ENCODE measurements around the gene MDP1.

MDP1 gene

DNA sequence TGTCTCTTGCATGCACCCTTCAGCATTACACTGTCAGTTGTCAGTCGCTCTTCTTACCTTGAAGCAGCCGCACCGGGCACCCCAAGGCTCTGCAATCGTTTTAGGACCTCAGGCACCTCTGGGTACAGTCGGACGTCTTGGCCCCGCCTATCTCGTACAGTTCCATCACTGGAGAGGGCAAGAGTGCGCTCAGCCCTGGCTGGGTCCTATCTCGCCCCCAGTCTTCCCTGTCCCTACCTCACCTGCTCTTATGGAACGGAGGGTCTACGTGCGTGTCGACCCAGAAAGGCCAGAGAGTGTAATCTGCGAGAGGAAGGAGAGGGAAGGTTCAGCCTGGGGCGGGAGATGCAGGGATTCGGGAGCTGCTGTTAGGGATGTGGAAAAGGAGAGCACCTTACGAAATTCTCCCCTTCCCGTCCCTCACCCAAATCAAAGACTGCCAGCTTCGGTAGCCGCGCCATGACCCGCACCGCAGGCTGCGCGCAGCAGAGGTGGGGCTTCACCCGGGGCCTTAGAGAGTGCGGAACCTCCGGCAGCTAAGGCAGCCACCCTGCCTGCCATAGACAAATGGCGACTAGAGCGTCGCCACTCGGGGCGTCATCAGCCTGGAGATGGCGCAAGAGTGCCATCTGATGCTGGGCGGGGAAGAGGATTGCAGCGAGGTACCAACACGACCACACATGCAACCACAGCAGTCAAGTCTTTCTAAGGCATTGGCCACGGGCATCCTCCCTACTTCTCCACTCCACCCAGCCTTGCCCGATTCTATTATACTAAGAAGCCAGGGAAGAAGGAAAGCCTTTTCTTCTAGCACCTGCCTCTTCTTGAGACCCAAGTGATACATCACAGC is at the start of gene MDP1:
MDP1 (minus strand) TSS at position 572 of the 850 bp plus-strand sequence; CDS start at position 461, 111 bp downstream.
- peak; percentile 65 for DNase-seq (ENCODE audit: low read depth, low spot score)

DNA sequence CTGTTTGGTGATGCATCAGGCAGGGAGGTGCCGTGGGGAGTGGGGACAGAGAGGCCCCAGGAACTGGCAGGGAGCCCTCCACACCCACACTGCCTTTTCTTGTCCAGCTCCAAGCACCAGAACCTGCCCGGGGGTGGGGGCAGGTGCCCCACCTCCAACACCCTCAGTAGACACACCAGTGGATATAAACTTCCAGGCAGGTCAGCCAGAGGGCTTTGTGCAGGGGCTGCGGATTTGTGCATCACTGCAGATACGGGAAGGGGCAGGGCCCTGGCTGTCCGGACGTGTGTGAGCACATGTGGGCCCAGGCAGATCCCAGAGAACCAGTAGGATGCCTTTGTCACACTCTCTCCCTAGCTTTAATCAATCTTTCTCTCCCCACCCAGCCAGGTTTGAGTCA is 48.4 kb upstream of the MDP1 start:
- DNase-seq (ENCODE audit: low read depth, low spot score), result no peak

DNA sequence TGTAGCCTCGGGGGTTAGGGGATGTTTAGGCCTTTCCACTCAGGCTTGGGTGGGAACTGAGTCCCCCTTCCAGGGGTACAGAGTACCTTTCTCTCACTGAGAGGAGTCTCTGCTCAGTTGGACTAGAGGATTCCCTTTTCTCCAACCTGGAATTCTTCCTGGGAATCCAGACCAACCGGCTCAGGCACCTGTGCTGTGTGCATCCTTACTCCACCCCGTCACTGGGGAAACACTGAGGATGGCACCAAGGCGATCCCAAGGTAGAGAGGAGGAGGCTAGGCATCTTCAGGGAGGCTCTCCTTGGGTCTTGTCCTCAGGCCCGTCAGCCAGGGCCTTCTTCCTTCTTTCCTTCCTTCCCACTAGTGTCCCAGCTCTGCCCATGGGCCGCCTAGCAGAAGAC is 48.0 kb upstream of the MDP1 start:
- no peak for DNase-seq (ENCODE audit: low read depth, low spot score)

DNA sequence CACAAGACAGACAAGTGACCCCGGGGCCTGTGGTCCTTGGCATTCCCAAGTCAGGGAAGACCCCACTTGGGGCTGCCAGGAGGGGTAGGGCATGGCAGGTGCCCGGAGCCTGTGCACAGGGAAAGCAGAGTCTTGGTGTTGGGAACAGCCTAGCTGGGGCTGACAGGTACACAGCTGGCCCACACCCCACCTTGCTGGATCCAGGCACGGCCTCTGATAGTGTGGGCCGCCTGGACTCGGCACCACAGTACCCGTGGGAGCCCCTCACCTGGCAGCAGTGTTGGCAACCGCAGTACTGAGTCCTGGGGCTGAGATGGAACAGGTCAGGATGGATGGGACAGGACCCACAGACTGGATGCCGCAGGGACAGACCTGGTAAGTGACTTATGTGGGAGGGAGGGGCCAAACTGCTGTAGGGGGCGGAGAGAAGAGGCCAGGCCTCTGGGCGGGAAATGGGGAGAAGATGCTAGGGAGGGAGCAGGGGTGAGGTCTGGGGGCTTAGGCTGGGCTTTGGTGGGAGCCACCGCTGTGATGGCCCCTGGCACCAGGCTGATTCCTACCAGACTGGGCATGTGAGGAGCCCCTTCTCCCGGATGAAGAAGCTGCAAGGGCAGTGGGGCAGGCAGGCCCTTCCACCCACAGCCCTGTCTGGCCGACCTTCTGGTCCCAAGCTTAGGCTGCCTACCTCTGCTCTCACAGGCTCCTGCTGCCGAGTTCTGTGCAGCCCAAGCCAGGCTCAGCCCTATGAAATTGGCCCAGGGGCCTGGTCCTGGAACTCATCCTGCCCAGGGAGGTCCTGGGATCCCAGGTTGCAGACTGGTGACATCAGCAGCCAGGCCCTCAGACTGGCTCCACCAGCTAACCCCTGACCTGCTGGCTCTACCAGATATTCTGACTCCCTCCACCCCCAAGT is 47.2 kb upstream of the MDP1 start, which contains the start of gene TGM1:
TGM1 (minus strand) TSS at position 357 of the 913 bp plus-strand sequence. CDS start 825 bp downstream, outside the sequence.
- DNase-seq (ENCODE audit: low read depth, low spot score), result no peak

DNA sequence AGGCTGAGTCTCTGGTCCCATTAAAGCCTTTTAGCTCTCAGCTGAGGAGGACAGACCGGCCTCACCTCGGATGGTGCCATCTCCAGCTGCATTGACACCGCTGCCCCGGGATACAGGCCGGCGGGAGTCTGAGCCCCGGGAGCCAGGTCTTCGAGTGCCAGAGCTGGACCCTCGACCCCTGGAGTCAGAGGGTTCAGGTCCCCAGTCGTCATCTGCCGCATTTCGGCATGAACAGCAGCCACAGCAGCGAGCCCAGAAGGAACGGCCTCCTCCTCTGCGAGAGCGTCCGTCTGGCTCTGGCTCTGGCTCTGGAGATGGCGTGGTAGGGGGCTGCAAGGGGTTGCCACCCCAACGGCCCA is 46.1 kb upstream of the MDP1 start:
- no peak for DNase-seq (ENCODE audit: low read depth, low spot score)

DNA sequence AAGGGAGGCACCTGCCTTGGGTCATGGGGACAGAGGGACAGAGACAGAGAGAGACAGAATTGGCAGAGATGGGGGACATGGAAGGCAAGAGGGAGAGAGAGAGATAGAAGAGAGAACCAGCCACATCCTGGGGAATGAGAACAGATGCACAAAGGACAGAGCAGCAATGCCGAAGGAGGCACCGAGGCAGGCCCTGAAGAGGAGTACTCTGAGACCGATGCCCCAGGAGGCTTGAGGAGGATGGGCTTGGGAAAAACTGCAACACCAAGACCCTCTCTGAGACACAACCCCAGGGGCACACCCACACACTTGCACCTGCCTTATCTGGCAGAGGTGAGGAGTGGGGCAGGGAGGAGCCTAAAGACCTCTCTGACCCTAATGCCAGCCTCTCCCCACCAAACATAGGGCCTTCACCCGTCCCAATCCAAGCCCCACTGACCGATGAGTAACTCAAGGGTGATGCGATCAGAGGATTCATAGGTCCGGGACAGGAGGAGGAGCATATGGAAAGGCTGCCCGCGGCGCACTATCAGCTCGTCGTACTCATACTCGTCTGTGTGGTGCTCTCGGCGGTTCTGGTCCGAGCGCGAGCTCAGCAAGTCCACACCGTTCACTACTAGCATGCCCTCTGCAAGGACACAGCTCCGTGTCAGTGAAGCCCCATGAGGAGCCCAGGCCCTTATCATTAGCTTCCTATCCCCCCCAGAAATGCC is 45.5 kb upstream of the MDP1 start:
- no peak for DNase-seq (ENCODE audit: low read depth, low spot score)

DNA sequence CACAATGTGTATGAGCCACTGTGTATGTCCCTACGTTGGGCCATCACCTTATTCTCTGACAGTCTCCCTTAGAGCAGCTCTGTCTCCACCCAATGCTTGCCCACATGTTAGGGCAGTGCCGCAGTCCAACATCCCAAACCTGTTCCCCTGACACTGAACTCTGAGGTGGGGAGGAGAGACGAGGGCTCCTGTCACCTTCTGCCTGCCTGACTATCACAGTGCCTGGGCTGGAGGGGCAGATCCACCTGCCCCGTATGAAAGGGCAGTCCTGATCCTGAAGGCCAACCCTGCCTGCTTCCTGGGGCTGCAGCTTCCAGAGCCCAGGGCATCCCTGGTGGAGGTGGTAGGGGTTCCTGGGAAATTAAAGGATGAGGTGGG is 44.9 kb upstream of the MDP1 start:
- DNase-seq (ENCODE audit: low read depth, low spot score), result no peak

DNA sequence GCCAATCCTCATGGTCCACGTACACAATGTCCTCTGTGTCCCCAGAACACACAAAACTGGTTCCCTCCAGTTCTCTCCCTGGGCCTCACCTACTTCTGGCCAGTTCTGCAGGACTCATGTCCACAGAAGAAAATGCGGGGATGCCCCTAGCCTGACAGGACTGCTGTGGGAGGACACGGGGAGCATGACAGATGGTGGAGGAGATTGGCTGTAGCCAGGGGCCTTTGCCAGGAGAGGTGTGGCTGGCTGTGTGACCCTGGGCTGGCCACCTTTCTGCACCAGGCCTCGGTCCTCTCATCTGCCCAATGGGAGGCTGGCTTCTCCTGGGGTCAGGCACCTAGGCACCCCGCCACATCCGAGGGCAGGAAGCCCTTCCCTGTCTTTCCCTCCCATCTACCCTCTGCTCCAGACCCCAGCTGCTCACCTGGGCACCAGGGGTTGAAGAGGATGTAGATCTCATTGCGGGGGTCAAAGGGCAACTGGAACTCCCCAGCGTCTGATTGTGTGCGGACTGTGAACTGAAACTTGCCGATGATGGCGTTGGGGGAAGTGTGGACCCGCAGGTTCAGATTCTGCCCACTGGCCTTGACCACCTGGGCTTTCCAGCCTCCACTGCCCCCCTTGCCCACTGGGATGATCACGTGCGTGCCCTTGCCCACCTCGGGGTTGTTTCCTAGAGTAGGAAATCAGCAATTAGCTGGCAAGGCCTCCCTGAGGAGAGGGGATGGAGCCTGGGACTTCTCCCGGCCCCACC is 44.3 kb upstream of the MDP1 start:
- no peak for DNase-seq (ENCODE audit: low read depth, low spot score)

DNA sequence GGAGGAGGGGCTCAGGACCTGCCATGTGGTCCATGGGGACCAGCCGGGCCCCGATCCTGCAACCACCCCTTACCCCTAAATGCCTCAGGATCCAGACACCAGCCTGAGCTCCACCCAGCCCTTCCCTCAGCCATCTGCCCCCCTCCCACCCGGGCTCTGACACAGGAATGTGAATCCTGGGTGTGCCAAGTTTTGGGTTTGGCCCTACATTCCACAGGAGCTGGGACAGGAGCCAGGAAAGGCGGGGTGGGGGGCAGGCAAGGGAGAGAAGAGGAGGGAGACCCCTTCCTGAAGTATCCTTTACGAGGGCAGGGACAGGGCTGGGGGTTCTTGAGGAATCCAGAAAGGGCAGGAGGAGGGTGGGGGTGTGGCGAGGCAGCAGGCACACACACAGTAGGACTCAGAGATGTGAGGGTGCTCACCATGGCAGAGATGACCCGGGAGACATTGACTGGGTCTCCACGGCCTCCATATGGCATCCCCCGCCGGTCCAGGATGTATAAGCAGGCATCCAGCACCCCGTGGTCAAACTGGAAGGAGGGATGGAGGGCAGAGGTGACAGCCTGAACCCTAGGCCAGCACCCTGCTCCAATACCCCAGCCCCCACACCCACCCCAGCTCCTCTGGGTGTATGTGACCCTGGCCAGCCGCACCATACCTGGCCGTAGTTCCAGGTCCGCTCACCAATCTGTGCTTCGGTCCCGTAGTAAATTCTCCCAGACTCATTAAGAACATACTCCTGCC is 43.6 kb upstream of the MDP1 start:
- DNase-seq (ENCODE audit: low read depth, low spot score), result no peak

DNA sequence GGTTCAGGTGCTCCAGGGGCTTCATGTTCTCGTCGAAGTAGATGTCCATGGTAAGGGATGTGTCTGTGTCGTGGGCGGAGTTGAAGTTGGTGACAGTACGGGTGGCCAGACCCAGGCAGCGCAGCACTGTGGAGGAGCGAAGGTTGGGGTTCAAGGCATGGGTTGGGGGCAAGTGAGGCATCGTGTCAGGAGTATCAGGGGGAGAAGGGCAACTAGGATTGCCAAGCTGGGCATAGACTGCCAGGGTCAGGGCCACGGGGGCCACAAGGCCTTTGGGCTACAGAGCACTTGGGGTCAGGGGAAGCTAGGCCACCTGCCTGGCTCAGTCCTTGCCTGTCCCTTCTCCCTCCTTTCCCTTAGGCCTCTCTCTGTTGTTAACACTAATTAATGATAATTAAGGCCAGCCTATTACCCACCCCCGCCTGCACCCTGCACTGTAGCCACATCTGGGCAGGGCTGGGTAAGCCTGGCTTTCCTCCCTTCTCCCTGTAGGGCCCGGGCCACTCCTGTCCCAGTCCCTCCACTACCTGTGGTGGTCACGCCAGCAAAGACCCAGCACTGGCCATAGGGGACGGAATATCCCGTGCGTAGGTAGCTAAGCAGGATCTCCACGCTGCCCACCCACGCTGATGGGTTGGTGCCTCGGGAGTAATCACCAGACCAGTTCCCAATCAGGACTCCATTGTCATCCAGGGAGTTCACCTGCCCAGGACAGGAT is 42.8 kb upstream of the MDP1 start:
- DNase-seq (ENCODE audit: low read depth, low spot score), result no peak

DNA sequence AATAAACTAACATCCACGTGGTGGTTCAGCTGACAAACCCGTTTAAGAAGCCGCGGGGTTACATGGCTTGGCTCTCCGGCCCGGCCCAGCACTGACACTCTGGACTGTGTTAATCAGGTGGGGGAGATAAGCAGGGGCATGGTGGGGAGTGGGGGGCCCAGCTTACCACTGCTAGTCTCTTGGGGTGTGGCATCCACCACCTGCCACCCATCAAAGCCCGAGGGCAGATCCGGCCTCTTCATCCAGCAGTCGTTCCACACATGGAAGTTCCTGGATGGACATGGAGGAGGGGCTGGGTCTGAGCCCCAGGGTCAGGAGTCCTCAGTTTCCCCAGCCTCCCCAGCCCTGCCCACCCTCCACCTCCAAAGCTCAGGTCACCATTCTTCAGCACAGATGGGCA is 42.3 kb upstream of the MDP1 start:
- DNase-seq (ENCODE audit: low read depth, low spot score), result no peak

DNA sequence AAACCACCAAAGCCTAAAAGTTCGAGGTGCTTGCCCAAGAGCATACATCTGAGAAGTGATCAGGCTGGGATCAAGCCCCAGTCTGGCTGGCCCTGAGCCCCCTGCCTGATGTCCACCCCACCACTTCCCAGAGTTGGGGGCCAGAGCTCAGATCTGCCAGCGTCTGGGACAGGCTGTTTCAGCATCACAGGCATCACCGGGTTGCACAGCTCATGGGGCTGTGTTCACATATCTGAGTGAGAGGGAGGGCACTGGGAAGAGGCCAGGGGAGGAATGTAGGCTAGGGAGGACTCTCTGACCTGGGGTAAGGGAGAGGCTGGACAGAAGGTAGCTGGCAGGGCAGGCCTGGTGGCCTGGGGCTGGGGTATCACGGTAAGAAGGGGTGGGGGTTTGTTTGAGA is 41.1 kb upstream of the MDP1 start:
- DNase-seq (ENCODE audit: low read depth, low spot score), result no peak

DNA sequence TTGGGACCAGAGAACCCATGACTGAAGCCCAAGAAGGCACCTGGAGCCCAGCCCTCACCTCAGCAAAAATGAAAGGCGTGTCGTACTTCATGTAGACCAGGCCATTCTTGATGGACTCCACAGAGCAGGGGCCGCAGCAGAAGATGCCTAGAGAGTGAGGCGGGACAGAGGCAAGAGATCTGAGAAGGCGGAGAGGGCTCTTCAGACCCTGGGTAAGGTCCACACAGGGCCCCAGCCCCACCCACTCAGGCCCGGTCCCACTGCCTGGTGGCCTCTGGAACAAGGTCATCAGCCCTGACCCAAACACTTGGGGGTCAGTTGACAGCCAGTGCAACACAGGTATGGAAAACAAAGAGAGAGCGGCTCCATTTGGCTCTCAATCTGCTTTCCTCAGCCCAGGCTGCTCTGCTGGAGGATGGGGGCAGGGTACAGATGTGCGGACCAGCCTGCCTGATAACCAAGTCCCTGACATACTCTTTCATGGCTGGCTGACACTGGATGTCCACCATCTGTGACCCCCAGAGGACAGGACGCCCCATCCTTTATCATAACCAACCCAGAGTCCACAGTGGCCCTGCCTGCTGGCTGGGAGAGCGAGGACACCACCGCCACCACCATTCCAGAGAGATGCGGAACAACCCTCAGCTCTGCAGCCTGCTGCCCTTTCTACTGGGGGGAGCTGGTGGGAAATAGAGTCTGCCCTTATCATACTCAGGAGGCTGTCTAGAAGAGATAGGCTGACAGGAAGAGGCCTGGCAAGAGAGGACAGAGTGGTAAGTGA is 40.3 kb upstream of the MDP1 start:
- no peak for DNase-seq (ENCODE audit: low read depth, low spot score)

DNA sequence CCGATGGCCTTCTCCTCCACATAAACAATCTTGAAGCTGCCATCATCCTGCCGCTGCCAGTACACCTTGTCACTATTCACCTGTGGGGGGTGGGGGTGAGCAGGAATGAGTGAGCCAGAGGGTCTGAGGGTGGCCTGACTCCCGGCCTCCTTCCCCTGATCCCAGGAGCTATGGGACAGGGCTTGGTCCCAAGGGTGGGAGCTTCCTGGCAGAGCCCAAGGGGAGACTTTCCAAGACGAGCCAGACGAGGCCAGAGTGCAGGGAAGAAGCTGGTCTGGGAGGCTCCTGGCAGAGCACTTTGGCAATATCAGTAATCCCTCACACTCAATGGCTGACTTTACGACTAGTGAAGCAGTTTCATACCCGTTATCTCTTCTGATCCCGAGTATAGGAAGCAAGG is 39.6 kb upstream of the MDP1 start:
- DNase-seq (ENCODE audit: low read depth, low spot score), result no peak

DNA sequence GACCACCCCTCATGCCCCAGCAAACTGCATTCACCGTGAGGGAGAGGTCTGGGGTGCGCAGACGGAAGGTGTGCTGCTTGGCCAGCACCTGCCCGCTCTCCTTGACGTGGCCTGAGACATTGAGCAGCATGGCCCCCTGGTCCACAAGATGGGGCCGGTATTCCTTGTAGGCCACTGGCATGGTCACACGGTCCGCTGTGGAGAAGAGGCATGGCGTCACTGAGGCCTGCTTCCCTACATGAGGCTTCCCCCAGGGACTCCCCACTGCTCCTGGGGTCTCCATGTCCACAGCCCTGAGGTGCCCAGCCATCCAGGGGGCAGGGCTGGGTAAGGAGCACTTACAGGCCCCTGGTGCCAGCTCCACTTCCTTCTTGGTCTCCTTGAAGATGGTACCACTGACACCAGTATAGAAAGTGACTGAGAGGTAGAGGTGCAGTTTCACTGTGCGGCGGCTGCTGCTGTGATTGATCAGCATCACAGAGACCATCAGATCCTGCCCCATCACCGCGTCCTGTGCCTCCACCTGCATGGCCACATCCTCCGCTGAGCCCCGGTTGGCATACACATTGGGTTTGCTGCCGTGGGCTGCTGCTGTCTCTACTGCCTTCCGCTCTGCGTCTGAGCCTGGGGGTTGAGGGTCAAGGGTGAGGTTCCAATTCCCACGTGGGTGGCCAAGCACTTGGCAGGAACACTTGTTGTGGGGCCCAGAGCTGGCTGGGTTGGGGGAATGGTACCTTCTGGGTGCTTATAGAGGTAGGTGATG is 38.9 kb upstream of the MDP1 start:
- DNase-seq (ENCODE audit: low read depth, low spot score), result no peak

DNA sequence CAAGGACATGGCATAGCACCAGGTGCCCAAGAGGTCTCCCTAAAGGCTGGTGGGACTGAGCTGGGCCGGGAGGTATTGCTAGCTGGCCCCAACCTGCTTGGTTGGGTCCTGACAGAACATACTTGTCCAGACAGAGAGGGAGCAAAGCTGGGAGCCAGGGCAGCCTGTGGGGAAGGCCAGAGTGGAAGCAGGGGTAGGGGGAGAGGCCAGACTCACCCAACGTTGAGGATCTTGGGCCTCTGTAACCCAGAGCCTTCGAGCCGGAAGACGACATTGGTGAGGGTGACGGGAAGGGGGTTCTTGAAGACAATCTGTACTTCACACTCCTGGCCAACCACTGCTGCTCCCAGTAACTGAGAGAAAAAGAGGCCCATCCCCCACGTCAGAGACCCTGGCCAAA is 38.1 kb upstream of the MDP1 start:
- DNase-seq (ENCODE audit: low read depth, low spot score), result no peak

DNA sequence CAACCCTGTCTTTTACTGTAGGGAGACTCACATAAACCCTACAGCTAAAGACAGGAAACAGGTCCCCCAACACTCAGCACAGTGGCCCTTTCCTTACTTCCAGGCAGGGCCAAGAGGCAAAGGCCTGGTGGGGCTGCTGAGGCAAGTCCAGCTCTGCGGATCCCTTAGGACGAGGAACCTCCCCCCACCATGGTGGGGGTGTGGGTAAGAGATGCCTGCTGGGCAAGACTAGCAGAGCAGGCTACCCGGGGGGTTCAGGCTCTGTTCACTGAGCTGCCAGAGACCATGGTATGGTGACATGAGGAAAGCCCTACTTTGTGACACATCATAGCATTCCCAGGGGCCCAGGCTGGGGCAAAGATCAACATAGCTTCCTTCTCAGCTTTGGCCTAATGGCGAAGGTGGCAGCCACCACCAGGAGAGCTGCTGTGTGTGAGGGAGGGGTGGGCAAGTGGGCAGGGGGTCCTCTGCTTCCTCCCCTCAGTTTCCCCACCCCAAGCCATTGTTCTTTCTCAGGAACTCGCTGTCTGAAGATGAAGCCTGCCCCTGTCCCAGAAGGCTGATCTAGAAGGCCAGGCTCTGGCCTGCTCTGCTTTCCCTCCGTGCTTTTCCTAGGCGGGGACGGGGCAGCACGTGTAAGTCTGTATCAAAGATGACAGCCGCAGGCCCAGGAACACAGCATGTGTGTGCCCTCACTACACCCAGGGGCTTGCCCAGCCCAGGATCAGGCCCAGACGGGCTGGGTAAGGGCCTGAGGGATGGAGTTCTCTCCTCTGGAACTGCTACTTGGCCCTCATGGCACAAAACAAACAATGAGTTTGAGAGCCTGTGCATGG is 36.6 kb upstream of the MDP1 start:
- DNase-seq (ENCODE audit: low read depth, low spot score), result no peak

Data from brain pericyte (primary cell).